Measurements from ENCODE around the gene UNKL. TPM values are rescaled to one million over a fixed set of nuclear protein-coding genes. Genes with fewer than 3 reads are reported as not detected.

The UNKL gene
- total and polyA plus RNA-seq, 4 donors = 7.9 to 31.2 (median 16.9) TPM

- Histone ChIP-seq H3K4me1 (ENCODE audit: control insufficient read depth in 5 of 5, insufficient read depth in 5 of 5, low read length in 5 of 5) (peaks cover 4 to 17% (median 6%) of the 10 kb centered on the region in 5 donors), H3K4me3 (no peak overlapping the region), H3K36me3 (ENCODE audit: control insufficient read depth in 4 of 4, insufficient read depth in 4 of 4, low read length in 4 of 4) (peaks cover 0 to 23% (median 10%) of the 10 kb centered on the region in 4 donors), H3K9me3 (ENCODE audit: control insufficient read depth in 4 of 4, insufficient read depth in 3 of 4, low read length in 3 of 4) (no peaks in the 10 kb centered on the region), H3K27me3 (ENCODE audit: control insufficient read depth in 3 of 3, insufficient read depth in 3 of 3, low read length in 2 of 3) (no peaks in the 10 kb centered on the region), H3K27ac (ENCODE audit: low read depth in 1 of 2, low read length in 1 of 2) (no peak overlapping the region), H3K9ac (ENCODE audit: insufficient read depth in 1 of 2, low read length in 2 of 2) (no peak overlapping the region)
- DNase-seq (no peak), ATAC-seq (ENCODE audit: insufficient read depth, low FRiP score) (no peak)
- TF ChIP-seq, protein P1, sequence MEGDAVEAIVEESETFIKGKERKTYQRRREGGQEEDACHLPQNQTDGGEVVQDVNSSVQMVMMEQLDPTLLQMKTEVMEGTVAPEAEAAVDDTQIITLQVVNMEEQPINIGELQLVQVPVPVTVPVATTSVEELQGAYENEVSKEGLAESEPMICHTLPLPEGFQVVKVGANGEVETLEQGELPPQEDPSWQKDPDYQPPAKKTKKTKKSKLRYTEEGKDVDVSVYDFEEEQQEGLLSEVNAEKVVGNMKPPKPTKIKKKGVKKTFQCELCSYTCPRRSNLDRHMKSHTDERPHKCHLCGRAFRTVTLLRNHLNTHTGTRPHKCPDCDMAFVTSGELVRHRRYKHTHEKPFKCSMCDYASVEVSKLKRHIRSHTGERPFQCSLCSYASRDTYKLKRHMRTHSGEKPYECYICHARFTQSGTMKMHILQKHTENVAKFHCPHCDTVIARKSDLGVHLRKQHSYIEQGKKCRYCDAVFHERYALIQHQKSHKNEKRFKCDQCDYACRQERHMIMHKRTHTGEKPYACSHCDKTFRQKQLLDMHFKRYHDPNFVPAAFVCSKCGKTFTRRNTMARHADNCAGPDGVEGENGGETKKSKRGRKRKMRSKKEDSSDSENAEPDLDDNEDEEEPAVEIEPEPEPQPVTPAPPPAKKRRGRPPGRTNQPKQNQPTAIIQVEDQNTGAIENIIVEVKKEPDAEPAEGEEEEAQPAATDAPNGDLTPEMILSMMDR (IDR thresholded peaks at IDR 0.05; ENCODE audit: control extremely low read depth, extremely low read depth) = no peak
- WGBS, 2 donors = 93 to 94% methylated on average over 14 to 15 of the region's 15 CpGs
Observed at GRCh38 chr16:1348441-1348840, 66.1 kb downstream of the UNKL start.

DNA sequence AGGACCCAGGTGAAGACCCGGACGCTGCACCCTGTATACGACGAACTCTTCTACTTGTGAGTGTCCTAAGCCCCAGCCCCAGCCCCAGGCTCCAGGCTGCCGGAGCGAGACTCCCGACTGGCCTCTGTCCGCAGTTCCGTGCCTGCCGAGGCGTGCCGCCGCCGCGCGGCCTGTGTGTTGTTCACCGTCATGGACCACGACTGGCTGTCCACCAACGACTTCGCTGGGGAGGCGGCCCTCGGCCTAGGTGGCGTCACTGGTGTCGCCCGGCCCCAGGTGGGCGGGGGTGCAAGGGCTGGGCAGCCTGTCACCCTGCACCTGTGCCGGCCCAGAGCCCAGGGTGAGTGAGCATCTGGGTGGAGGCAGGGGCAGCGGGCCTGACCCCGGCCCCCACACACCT lies 66.5 kb downstream of the UNKL start:
- H3K9me3 ChIP-seq (ENCODE audit: control insufficient read depth in 4 of 4, insufficient read depth in 3 of 4, low read length in 3 of 4) = no peaks in the 10 kb centered on the region
- H3K4me1 ChIP-seq (ENCODE audit: control insufficient read depth in 5 of 5, insufficient read depth in 5 of 5, low read length in 5 of 5) = peaks cover 4 to 17% (median 6%) of the 10 kb centered on the region in 5 donors
- ATAC-seq (ENCODE audit: insufficient read depth, low FRiP score) = no peak
- H3K36me3 ChIP-seq (ENCODE audit: control insufficient read depth in 4 of 4, insufficient read depth in 4 of 4, low read length in 4 of 4) = peaks cover 0 to 23% (median 10%) of the 10 kb centered on the region in 4 donors
- WGBS, 2 donors = 90 to 92% methylated on average over 29 of the region's 29 CpGs
- no peak overlapping the region for H3K27ac ChIP-seq (ENCODE audit: low read depth in 1 of 2, low read length in 1 of 2)
- no peaks in the 10 kb centered on the region for H3K27me3 ChIP-seq (ENCODE audit: control insufficient read depth in 3 of 3, insufficient read depth in 3 of 3, low read length in 2 of 3)
- no peak overlapping the region for H3K4me3 ChIP-seq
- H3K9ac ChIP-seq (ENCODE audit: insufficient read depth in 1 of 2, low read length in 2 of 2) = no peak overlapping the region
- TF ChIP-seq, protein P1 (IDR thresholded peaks at IDR 0.05; ENCODE audit: control extremely low read depth, extremely low read depth) = no peak
- DNase-seq = no peak

DNA sequence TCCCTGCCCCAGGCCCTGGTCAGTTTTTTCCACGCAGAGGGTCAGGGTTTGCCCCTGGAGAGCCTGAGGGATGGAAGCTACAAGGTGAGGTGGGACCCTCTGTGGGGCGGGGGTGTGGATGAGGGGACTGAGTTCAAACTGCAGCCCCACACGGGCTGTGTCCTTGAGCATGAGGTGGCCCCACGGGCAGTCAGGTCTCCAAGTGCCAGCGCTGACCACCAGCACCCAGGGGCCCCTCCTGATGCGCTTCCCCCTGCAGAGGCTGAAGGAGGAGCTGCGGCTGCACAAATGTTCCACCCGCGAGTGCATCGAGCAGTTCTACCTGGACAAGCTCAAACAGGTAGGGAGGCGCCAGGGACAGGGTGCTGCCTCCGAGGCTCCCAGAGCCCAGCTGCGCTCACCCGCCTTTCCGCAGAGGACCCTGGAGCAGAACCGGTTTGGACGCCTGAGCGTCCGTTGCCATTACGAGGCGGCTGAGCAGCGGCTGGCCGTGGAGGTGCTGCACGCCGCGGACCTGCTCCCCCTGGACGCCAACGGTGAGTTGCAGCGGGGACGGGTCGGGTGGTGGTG lies 67.1 kb downstream of the UNKL start:
- 92% methylated on average over 31 of the region's 31 CpGs for WGBS, 2 donors

More for the DNA sequence above, 67.1 kb downstream of the UNKL start:
- Histone ChIP-seq H3K27me3 (ENCODE audit: control insufficient read depth in 3 of 3, insufficient read depth in 3 of 3, low read length in 2 of 3) (no peaks in the 10 kb centered on the region), H3K9ac (ENCODE audit: insufficient read depth in 1 of 2, low read length in 2 of 2) (no peak overlapping the region), H3K4me1 (ENCODE audit: control insufficient read depth in 5 of 5, insufficient read depth in 5 of 5, low read length in 5 of 5) (peaks cover under 1 to 16% (median 6%) of the 10 kb centered on the region in 5 donors), H3K36me3 (ENCODE audit: control insufficient read depth in 4 of 4, insufficient read depth in 4 of 4, low read length in 4 of 4) (peaks cover 0 to 23% (median 10%) of the 10 kb centered on the region in 4 donors), H3K27ac (ENCODE audit: low read depth in 1 of 2, low read length in 1 of 2) (no peak overlapping the region), H3K9me3 (ENCODE audit: control insufficient read depth in 4 of 4, insufficient read depth in 3 of 4, low read length in 3 of 4) (no peaks in the 10 kb centered on the region), H3K4me3 (no peak overlapping the region)
- DNase-seq = no peak
- TF ChIP-seq, protein P1 (IDR thresholded peaks at IDR 0.05; ENCODE audit: control extremely low read depth, extremely low read depth) = no peak
- no peak for ATAC-seq (ENCODE audit: insufficient read depth, low FRiP score)
